Prostate gland (tissue), 2 donors: ENCODE measurements around the gene SPPL2A.

ENCODE experiments used
- POLR2AphosphoS5 ChIP-seq: sonication (generic); formaldehyde crosslinking; IDR thresholded peaks from one replicate; pipeline ENCODE4 v1.6.1; 2017; ENCODE audit warnings: antibody characterized with exemption
- TF ChIP-seq, protein P1 (sequence below), 4 experiments: fragments of 200-600 bp in 2 of 4; fragments of 450-650 bp in 2 of 4; sonication (generic) in 2 of 4; IDR thresholded peaks; 1 replicate in 3 of 4; 2 replicates in 1 of 4; pipeline ENCODE4 v1.5.1; 2016 to 2019; ENCODE audit warnings: antibody characterized with exemption in 4 of 4, mild to moderate bottlenecking in 2 of 4, moderate library complexity in 2 of 4

DNA sequence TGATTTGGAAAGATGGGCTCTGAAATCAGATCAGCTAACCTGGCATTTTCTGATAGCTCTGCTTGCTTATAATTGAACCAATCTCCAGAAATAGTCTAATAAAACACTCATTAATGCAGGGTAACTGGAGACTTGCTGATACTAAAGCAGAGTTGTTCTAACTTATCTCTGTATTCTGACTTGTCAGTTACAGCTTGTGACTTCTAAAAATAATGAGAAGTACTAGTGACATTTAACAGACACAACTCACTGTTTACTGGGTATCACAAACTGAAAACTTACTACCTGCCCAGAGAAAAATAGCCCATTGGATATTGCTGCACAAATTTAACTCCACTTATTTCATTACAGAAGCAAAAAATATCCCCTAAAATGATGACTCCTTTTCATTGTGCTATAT lies 54.9 kb downstream of the SPPL2A start:
- TF ChIP-seq POLR2AphosphoS5 = no peak
- TF ChIP-seq, protein P1, sequence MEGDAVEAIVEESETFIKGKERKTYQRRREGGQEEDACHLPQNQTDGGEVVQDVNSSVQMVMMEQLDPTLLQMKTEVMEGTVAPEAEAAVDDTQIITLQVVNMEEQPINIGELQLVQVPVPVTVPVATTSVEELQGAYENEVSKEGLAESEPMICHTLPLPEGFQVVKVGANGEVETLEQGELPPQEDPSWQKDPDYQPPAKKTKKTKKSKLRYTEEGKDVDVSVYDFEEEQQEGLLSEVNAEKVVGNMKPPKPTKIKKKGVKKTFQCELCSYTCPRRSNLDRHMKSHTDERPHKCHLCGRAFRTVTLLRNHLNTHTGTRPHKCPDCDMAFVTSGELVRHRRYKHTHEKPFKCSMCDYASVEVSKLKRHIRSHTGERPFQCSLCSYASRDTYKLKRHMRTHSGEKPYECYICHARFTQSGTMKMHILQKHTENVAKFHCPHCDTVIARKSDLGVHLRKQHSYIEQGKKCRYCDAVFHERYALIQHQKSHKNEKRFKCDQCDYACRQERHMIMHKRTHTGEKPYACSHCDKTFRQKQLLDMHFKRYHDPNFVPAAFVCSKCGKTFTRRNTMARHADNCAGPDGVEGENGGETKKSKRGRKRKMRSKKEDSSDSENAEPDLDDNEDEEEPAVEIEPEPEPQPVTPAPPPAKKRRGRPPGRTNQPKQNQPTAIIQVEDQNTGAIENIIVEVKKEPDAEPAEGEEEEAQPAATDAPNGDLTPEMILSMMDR (IDR thresholded peaks at IDR 0.05) = no peak
